PC-9 (cell line): ENCODE results near the gene MAEL. TPM values are rescaled to one million over a fixed set of nuclear protein-coding genes. Genes with fewer than 3 reads are reported as not detected.

Source experiments
- Bru-seq: library from RNA; stranded (reverse); fragments of 400-500 nt; gene quantifications from one replicate; lab custom pipeline; 2021; lab: Mats Ljungman, UMichigan
- BruChase-seq, 2 experiments: library from RNA; stranded (reverse); fragments of 400-500 nt; gene quantifications; one replicate each; lab custom pipeline; 2021; lab: Mats Ljungman, UMichigan
- BruUV-seq: library from RNA; stranded (reverse); fragments of 400-500 nt; replicated peaks from 2 replicates; lab custom pipeline; 2021; lab: Mats Ljungman, UMichigan
- CTCF ChIA-PET: fragments of 300-600 bp; sonication (Branson Sonifier 250); formaldehyde crosslinking; loops from one replicate; lab custom pipeline; 2022; ENCODE audit warnings: antibody characterized with exemption; lab: Charles Lee
- POLR2A ChIA-PET: fragments of 300-600 bp; sonication (Branson Sonifier 250); formaldehyde crosslinking; loops from one replicate; lab custom pipeline; 2022; ENCODE audit warnings: antibody characterized with exemption; ENCODE audit not compliant: unreplicated experiment; lab: Charles Lee
- DNase-seq, 2 experiments: peaks; one replicate each; pipeline versions ENCODE4 v3.0.0 to v3.0.0-alpha.2; 2015 to 2022; ENCODE audit warnings: mixed read lengths in 1 of 2
- H2AFZ ChIP-seq: fragments of 200-600 bp; sonication (generic); 2 replicates; pipeline ENCODE4 v1.8.1; 2017; ENCODE audit warnings: antibody characterized with exemption
- H3F3A ChIP-seq: fragments of 200-600 bp; sonication (generic); 2 replicates; pipeline ENCODE4 v1.8.1; 2017; ENCODE audit warnings: antibody characterized with exemption, mild to moderate bottlenecking, low read depth; ENCODE audit not compliant: insufficient read depth
- H3K27ac ChIP-seq: fragments of 200-600 bp; sonication (generic); 2 replicates; pipeline ENCODE4 v1.6.1; 2016; ENCODE audit warnings: mixed run types
- H3K27me3 ChIP-seq: fragments of 200-600 bp; sonication (generic); 2 replicates; pipeline ENCODE4 v1.6.1; 2016; ENCODE audit warnings: low read depth, mixed run types; ENCODE audit not compliant: insufficient read depth
- H3K36me3 ChIP-seq: fragments of 200-600 bp; sonication (generic); 2 replicates; pipeline ENCODE4 v1.6.1; 2016; ENCODE audit warnings: low read depth, mixed run types
- H3K4me1 ChIP-seq: fragments of 200-600 bp; sonication (generic); replicated peaks from 2 replicates; pipeline ENCODE4 v1.6.1; 2016; ENCODE audit warnings: mixed run types; ENCODE audit not compliant: insufficient read depth
- H3K4me2 ChIP-seq: fragments of 200-600 bp; sonication (generic); 2 replicates; pipeline ENCODE4 v1.6.1; 2017; ENCODE audit warnings: mixed run types
- H3K4me3 ChIP-seq: fragments of 200-600 bp; sonication (generic); 2 replicates; pipeline ENCODE4 v1.6.1; 2016; ENCODE audit warnings: mixed run types
- H3K79me2 ChIP-seq: fragments of 200-600 bp; sonication (generic); 2 replicates; pipeline ENCODE4 v1.6.1; 2017; ENCODE audit warnings: low read depth, mixed run types
- H3K9me2 ChIP-seq: fragments of 200-600 bp; sonication (generic); 2 replicates; pipeline ENCODE4 v1.8.1; 2017; ENCODE audit warnings: mild to moderate bottlenecking; ENCODE audit not compliant: insufficient read depth
- H3K9me3 ChIP-seq: fragments of 200-600 bp; sonication (generic); 2 replicates; pipeline ENCODE4 v1.8.1; 2016; ENCODE audit warnings: low read depth; ENCODE audit not compliant: insufficient read depth
- H4K20me1 ChIP-seq: fragments of 200-600 bp; sonication (generic); 2 replicates; pipeline ENCODE4 v1.8.1; 2017; ENCODE audit not compliant: insufficient read depth
- EZH2 ChIP-seq: fragments of 200-600 bp; sonication (generic); IDR thresholded peaks from 2 replicates; pipeline ENCODE4 v1.8.0; 2017; ENCODE audit warnings: antibody characterized with exemption, low read depth
- intact Hi-C: fragments of 100-400 bp; cut with micrococcal nuclease; formaldehyde crosslinking; loops from one replicate; pipeline ENCODE4 v1.10.0; 2022; ENCODE audit not compliant: unreplicated experiment
- long read RNA-seq: library from polyadenylated mRNA; stranded (forward); transcript quantifications from one replicate; pipeline ENCODE4 v2.0.0, GENCODE V29; 2022
- total RNA-seq: library from RNA; stranded (reverse); gene quantifications from 2 replicates; pipeline ENCODE4 v1.2.3, GENCODE V29; 2021
- TF ChIP-seq, protein P1 (sequence below): fragments of 200-600 bp; sonication (generic); conservative IDR thresholded peaks from 2 replicates; pipeline ENCODE4 v1.6.1; 2017; ENCODE audit warnings: mixed run types, antibody characterized with exemption, mild to moderate bottlenecking, moderate library complexity

MAEL gene
- not detected in 2 replicates for total RNA-seq
- not detected for Bru-seq, nascent RNA
- not detected for BruChase-seq, experiment 1, labeled RNA remaining after a 2-hour chase
- not detected for BruChase-seq, experiment 2, labeled RNA remaining after a 6-hour chase
- long read RNA-seq, result 0 reads

DNA sequence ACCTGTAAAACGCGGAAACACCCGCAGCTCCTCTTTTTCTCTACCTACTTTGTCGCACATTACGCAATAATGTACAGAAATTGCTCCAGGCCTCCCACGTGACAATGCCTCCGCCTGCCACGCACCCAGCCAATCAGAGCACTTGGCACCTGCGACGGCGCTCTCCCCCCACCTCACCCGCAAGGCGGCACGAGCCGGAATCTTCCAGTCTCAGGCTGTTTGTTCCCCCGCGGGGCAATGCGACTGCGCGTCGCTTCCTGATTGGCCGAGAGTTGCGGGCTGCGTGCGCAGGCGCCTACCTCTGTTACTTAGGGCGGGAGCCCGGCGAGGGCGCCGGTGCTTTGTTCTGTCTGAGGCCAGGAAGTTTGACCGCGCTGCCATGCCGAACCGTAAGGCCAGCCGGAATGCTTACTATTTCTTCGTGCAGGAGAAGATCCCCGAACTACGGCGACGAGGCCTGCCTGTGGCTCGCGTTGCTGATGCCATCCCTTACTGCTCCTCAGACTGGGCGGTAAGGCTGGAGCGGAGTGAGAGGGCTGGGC is at the start of gene MAEL:
Gene MAEL, plus strand, starts transcription at position 307 of the 542 bp plus-strand sequence. Its CDS starts 73 bp downstream, at position 380.
- Histone ChIP-seq H3K27me3 (peaks cover 11% of the 10 kb centered on the region), H2AFZ (no peak within 1 kb of the TSS), H3K9me2 (no peaks in the 10 kb centered on the region; the same call in 1 of the 2 replicates), H3K36me3 (no peaks in the 10 kb centered on the region), H3K4me3 (no peak within 1 kb of the TSS), H3K4me1 (no peaks in the 10 kb centered on the region), H3K9me3 (no peaks in the 10 kb centered on the region), H3K79me2 (no peaks in the 10 kb centered on the region), H4K20me1 (no peaks in the 10 kb centered on the region), H3K27ac (no peak within 1 kb of the TSS), H3K4me2 (no peak within 1 kb of the TSS), H3F3A (no peaks in the 10 kb centered on the region)
- intact Hi-C loops, result no loop called here
- POLR2A ChIA-PET, result no interaction called here
- no peak for DNase-seq
- TF ChIP-seq, protein P1, sequence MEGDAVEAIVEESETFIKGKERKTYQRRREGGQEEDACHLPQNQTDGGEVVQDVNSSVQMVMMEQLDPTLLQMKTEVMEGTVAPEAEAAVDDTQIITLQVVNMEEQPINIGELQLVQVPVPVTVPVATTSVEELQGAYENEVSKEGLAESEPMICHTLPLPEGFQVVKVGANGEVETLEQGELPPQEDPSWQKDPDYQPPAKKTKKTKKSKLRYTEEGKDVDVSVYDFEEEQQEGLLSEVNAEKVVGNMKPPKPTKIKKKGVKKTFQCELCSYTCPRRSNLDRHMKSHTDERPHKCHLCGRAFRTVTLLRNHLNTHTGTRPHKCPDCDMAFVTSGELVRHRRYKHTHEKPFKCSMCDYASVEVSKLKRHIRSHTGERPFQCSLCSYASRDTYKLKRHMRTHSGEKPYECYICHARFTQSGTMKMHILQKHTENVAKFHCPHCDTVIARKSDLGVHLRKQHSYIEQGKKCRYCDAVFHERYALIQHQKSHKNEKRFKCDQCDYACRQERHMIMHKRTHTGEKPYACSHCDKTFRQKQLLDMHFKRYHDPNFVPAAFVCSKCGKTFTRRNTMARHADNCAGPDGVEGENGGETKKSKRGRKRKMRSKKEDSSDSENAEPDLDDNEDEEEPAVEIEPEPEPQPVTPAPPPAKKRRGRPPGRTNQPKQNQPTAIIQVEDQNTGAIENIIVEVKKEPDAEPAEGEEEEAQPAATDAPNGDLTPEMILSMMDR, result no peak
- CTCF ChIA-PET, result no interaction called here
- BruUV-seq, result no TSS peak

DNA sequence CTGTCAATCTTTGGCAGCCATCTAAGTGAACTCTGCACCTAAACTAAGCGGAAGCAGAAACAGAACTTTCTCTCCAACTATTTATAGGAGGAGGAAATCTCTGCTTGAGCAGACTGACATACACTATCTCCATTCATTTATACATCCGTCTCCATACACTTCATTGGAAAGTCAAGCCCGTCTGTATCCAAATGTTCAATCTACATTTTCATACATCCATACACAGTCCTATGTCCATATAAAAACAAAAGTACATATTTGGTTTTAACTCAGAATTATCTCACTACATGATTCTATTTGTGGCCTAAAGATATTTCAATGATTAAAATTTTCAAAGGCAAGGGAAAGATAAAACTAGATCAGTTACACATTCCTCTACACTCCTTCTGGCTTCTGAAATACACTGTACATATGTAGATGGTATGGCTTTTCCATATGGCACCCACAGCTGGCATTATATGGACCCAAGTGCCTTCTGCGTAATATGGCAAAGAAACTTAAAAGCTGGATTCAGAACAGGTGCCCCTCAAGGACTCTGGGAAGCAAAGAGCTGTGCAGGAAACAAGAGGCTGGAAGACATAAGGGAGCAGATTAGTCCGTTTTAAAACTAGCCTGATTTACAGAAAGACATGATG is 49.2 kb upstream of the MAEL start:
- intact Hi-C loops, result no loop called here
- CTCF ChIA-PET, result no interaction called here
- peaks cover 4% of the 10 kb centered on the region; the same call in 1 of the 2 replicates for H3K27me3 ChIP-seq
- H2AFZ ChIP-seq, result no peak overlapping the region
- no peaks in the 10 kb centered on the region for H3K9me3 ChIP-seq
- no peaks in the 10 kb centered on the region for H3K79me2 ChIP-seq
- H3K27ac ChIP-seq, result no peak overlapping the region
- H3F3A ChIP-seq, result no peaks in the 10 kb centered on the region
- H3K4me3 ChIP-seq, result no peak overlapping the region
- no peaks in the 10 kb centered on the region for H3K36me3 ChIP-seq
- H3K4me1 ChIP-seq, result no peaks in the 10 kb centered on the region
- no peak for DNase-seq
- no peaks in the 10 kb centered on the region for H4K20me1 ChIP-seq
- H3K4me2 ChIP-seq, result no peak overlapping the region
- TF ChIP-seq EZH2, result no peak
- TF ChIP-seq, protein P1, result no peak
- BruUV-seq, result no TSS peak
- POLR2A ChIA-PET, result no interaction called here
- H3K9me2 ChIP-seq, result no peaks in the 10 kb centered on the region; the same call in 1 of the 2 replicates

DNA sequence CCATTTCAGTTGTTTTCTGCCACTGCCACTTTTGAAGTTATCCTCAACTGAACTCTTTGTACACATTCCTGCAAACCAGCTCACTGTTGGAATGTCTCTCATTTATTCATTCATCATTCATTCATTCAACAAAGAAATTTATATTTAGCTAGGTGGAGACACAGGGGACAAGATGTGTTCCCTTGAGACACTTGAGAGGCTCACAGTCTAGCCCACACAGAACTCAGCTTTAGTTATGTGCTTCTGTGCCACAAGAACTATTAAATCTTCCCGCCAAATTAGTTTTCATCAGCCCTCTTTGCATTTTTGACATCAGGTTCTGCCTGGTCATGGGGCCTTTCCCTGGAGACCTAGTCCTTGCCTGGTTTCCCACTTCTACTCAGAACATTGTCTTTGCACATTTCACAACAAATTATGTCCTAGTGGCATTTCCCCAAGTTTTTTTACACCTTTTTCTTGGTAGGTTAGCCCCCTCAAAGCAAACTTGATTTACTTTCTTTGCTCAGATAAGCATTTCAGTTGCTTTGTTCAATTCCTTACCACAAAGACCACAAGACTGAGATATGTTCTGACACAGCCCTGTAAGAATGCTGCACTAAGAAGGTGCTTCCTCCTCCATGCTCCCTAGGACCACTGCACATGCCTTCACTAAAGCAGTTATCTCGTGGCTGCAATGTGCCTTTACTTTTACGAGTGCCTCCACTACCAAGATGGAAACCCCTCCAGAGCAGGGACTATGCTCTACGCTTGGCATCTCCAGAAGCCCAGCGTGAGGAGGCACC is 44.7 kb upstream of the MAEL start:
- Histone ChIP-seq H3K4me1 (no peaks in the 10 kb centered on the region), H3K36me3 (no peaks in the 10 kb centered on the region), H3K9me2 (no peaks in the 10 kb centered on the region; the same call in 1 of the 2 replicates), H3K27ac (no peak overlapping the region), H2AFZ (no peak overlapping the region), H3K4me2 (no peak overlapping the region), H3K79me2 (no peaks in the 10 kb centered on the region), H3K27me3 (no peaks in the 10 kb centered on the region), H4K20me1 (no peaks in the 10 kb centered on the region), H3K9me3 (no peaks in the 10 kb centered on the region), H3K4me3 (no peak overlapping the region), H3F3A (no peaks in the 10 kb centered on the region)
- no peak for DNase-seq
- intact Hi-C loops, result no loop called here
- no TSS peak for BruUV-seq
- TF ChIP-seq, protein P1, result no peak
- no peak for TF ChIP-seq EZH2
- POLR2A ChIA-PET, result no interaction called here
- CTCF ChIA-PET, result no interaction called here
